BJ (cell line): Measurements from ENCODE around the gene PRKAG2. TPM values are rescaled to one million over a fixed set of nuclear protein-coding genes. Genes with fewer than 3 reads are reported as not detected.

Source experiments
- CTCF ChIA-PET: fragments of 350-600 bp; formaldehyde crosslinking; extraction: SDS; loops from one replicate; lab custom pipeline; 2021; ENCODE audit warnings: antibody characterized with exemption, inconsistent platforms; lab: Yijun Ruan, JAX
- POLR2A ChIA-PET: fragments of 300-600 bp; sonication (Branson Sonifier 250); formaldehyde crosslinking; extraction: SDS; loops from one replicate; lab custom pipeline; 2021; ENCODE audit warnings: antibody characterized with exemption; lab: Charles Lee
- DNase-seq: peaks from one replicate; pipeline ENCODE4 v3.0.0-alpha.2; 2011; ENCODE audit warnings: low read depth
- H3K27me3 ChIP-seq: 2 replicates; pipeline ENCODE4 v1.6.0; 2011; ENCODE audit warnings: low read length; ENCODE audit not compliant: control insufficient read depth, insufficient read depth
- H3K36me3 ChIP-seq: 2 replicates; pipeline ENCODE4 v1.5.1; 2011; ENCODE audit warnings: low read length; ENCODE audit not compliant: control insufficient read depth, insufficient read depth
- H3K4me3 ChIP-seq: 2 replicates; pipeline ENCODE4 v1.5.1; 2011; ENCODE audit warnings: low read depth, mild to moderate bottlenecking, control low read depth, low read length
- CTCF ChIP-seq: IDR thresholded peaks from 2 replicates; pipeline ENCODE4 v1.5.1; 2011; ENCODE audit warnings: low read depth, mild to moderate bottlenecking, control low read depth, inconsistent platforms, low read length, moderate library complexity; ENCODE audit not compliant: insufficient read depth
- polyA plus RNA-seq: library from polyadenylated mRNA; depleted of rRNA; stranded (reverse); fragments of >200 nt; gene quantifications from 2 replicates; pipeline ENCODE4 v1.2.3, GENCODE V29; 2011

PRKAG2 gene
- polyA plus RNA-seq, 1 experiment, result 11.3 TPM

- POLR2A ChIA-PET, result no interaction called here
Observed at GRCh38 chr7:151624246-151624928, 252.5 kb downstream of the PRKAG2 start.

GRCh38 chr7:151623766-151624165 is 253.1 kb downstream of the PRKAG2 start:
- no peak for DNase-seq
- Histone ChIP-seq H3K27me3 (no peaks in the 10 kb centered on the region), H3K4me3 (no peak overlapping the region), H3K36me3 (no peaks in the 10 kb centered on the region)
- ChIA-PET CTCF (interaction anchor here (0.7 to 2.0 kb wide), 3 partner anchors 8 to 135 kb away, joined by 3 to 4 read pairs (median 4); no protein-coding TSS in a partner anchor), POLR2A (no interaction called here)
- TF ChIP-seq CTCF, result no peak

More at GRCh38 chr7:151624246-151624928, 252.5 kb downstream of the PRKAG2 start:
- CTCF ChIA-PET, result interaction anchor here (0.7 to 2.0 kb wide), 3 partner anchors 7 to 135 kb away, joined by 3 to 4 read pairs (median 4); no protein-coding TSS in a partner anchor
- Histone ChIP-seq H3K4me3 (no peak overlapping the region), H3K27me3 (no peaks in the 10 kb centered on the region), H3K36me3 (no peaks in the 10 kb centered on the region)
- no peak for TF ChIP-seq CTCF
- DNase-seq, result no peak

GRCh38 chr7:151621961-151622360 is 255.0 kb downstream of the PRKAG2 start:
- CTCF ChIA-PET, result no interaction called here
- no peak for DNase-seq
- TF ChIP-seq CTCF, result no peak
- POLR2A ChIA-PET, result no interaction called here
- Histone ChIP-seq H3K4me3 (no peak overlapping the region), H3K36me3 (no peaks in the 10 kb centered on the region), H3K27me3 (no peaks in the 10 kb centered on the region)

GRCh38 chr7:151616443-151617213 is 260.3 kb downstream of the PRKAG2 start:
- H3K4me3 ChIP-seq, result no peak overlapping the region
- TF ChIP-seq CTCF, result no peak
- no peaks in the 10 kb centered on the region for H3K27me3 ChIP-seq
- no peak for DNase-seq
- ChIA-PET CTCF (interaction anchor here (1.0 kb wide), 1 partner anchor 15 kb away, joined by 3 read pairs; no protein-coding TSS in a partner anchor), POLR2A (no interaction called here)
- H3K36me3 ChIP-seq, result peaks cover 1% of the 10 kb centered on the region

GRCh38 chr7:151615784-151616183 is 261.1 kb downstream of the PRKAG2 start:
- ChIA-PET POLR2A (no interaction called here), CTCF (interaction anchor here (1.0 kb wide), 1 partner anchor 16 kb away, joined by 3 read pairs; no protein-coding TSS in a partner anchor)
- H3K36me3 ChIP-seq, result peaks cover 1% of the 10 kb centered on the region
- TF ChIP-seq CTCF, result no peak
- no peaks in the 10 kb centered on the region for H3K27me3 ChIP-seq
- no peak for DNase-seq
- H3K4me3 ChIP-seq, result no peak overlapping the region
